Right hindlimb (tissue), 1 donor: ENCODE results near the gene KLHDC7B.

Experiments used
- DNase-seq: peaks from one replicate; pipeline ENCODE4 v3.0.0-alpha.2; 2018

Gene KLHDC7B

GRCh38 chr22:50599816-50600455 lies 54.2 kb downstream of the KLHDC7B start:
- peak; percentile 74 for DNase-seq

GRCh38 chr22:50600538-50600937 lies 54.8 kb downstream of the KLHDC7B start, which contains the start of gene MAPK8IP2:
TSS of gene MAPK8IP2 (plus strand) at chr22:50600793. CDS start at chr22:50600819, 26 bp downstream.
- DNase-seq: no peak
